Neural crest cell (in vitro differentiated cells): ENCODE results near the gene HS3ST2. TPM values are rescaled to one million over a fixed set of nuclear protein-coding genes. Genes with fewer than 3 reads are reported as not detected.

Experiments
- DNase-seq: peaks from one replicate; pipeline ENCODE4 v3.0.0; 2021; ENCODE audit warnings: low read depth, mixed read lengths, low spot score
- H3K27ac Mint-ChIP-seq: one replicate; pipeline ENCODE4 v1.8.0; 2021; ENCODE audit warnings: mild to moderate bottlenecking, mixed read lengths; ENCODE audit not compliant: unreplicated experiment
- H3K27me3 Mint-ChIP-seq: 2 replicates; pipeline ENCODE4 v1.8.0; 2021; ENCODE audit warnings: low read depth, mild to moderate bottlenecking, mixed read lengths
- H3K36me3 Mint-ChIP-seq: 2 replicates; pipeline ENCODE4 v1.8.0; 2021; ENCODE audit warnings: low read depth, mild to moderate bottlenecking, mixed read lengths
- H3K4me1 Mint-ChIP-seq: 2 replicates; pipeline ENCODE4 v1.8.0; 2021; ENCODE audit warnings: mixed read lengths
- H3K4me3 Mint-ChIP-seq: one replicate; pipeline ENCODE4 v1.8.0; 2021; ENCODE audit warnings: mild to moderate bottlenecking, mixed read lengths
- H3K9me3 Mint-ChIP-seq: 2 replicates; pipeline ENCODE4 v1.8.0; 2021; ENCODE audit warnings: mixed read lengths
- CTCF ChIP-seq: fragments of 200-600 bp; sonication (generic); conservative IDR thresholded peaks from 2 replicates; pipeline ENCODE4 v1.5.0; 2021; ENCODE audit warnings: antibody characterized with exemption, mild to moderate bottlenecking
- total RNA-seq: library from RNA; stranded (reverse); gene quantifications from 2 replicates; pipeline ENCODE4 v1.2.1, GENCODE V29; 2021

Gene HS3ST2
- total RNA-seq, 1 donor from 2014 or later: not detected

- no peak for DNase-seq
- Mint-ChIP-seq H3K36me3 (no peaks in the 10 kb centered on the region), H3K4me3 (no peak overlapping the region), H3K9me3 (no peaks in the 10 kb centered on the region), H3K4me1 (peaks cover 13% of the 10 kb centered on the region), H3K27me3 (peaks cover 41% of the 10 kb centered on the region), H3K27ac (peak overlapping the region; percentile 4)
- no peak for TF ChIP-seq CTCF
These were observed 38.6 kb upstream of the HS3ST2 start for GRCh38 chr16:22775220-22775922.

GRCh38 chr16:22781480-22781879 lies 32.5 kb upstream of the HS3ST2 start:
- DNase-seq: no peak
- H3K4me3 Mint-ChIP-seq: no peak overlapping the region
- no peaks in the 10 kb centered on the region for H3K9me3 Mint-ChIP-seq
- no peak for TF ChIP-seq CTCF
- H3K4me1 Mint-ChIP-seq: peaks cover 9% of the 10 kb centered on the region
- peaks cover 22% of the 10 kb centered on the region for H3K27me3 Mint-ChIP-seq
- no peak overlapping the region for H3K27ac Mint-ChIP-seq
- H3K36me3 Mint-ChIP-seq: no peaks in the 10 kb centered on the region

GRCh38 chr16:22782314-22782713 lies 31.6 kb upstream of the HS3ST2 start:
- Mint-ChIP-seq H3K27ac (no peak overlapping the region), H3K36me3 (no peaks in the 10 kb centered on the region), H3K4me3 (no peak overlapping the region), H3K27me3 (peaks cover 16% of the 10 kb centered on the region), H3K9me3 (no peaks in the 10 kb centered on the region), H3K4me1 (peaks cover 9% of the 10 kb centered on the region)
- DNase-seq: no peak
- TF ChIP-seq CTCF: no peak

GRCh38 chr16:22784690-22785214 lies 29.2 kb upstream of the HS3ST2 start:
- no peak overlapping the region for H3K27ac Mint-ChIP-seq
- no peak for DNase-seq
- H3K9me3 Mint-ChIP-seq: no peaks in the 10 kb centered on the region
- H3K4me1 Mint-ChIP-seq: peaks cover 9% of the 10 kb centered on the region
- no peaks in the 10 kb centered on the region for H3K36me3 Mint-ChIP-seq
- no peak overlapping the region for H3K4me3 Mint-ChIP-seq
- peaks cover 14% of the 10 kb centered on the region for H3K27me3 Mint-ChIP-seq
- TF ChIP-seq CTCF: no peak

- no peaks in the 10 kb centered on the region for H3K9me3 Mint-ChIP-seq
- no peak overlapping the region for H3K27ac Mint-ChIP-seq
- DNase-seq: no peak
- TF ChIP-seq CTCF: no peak
- H3K4me3 Mint-ChIP-seq: no peak overlapping the region
- H3K27me3 Mint-ChIP-seq: peaks cover 14% of the 10 kb centered on the region
- peaks cover 9% of the 10 kb centered on the region for H3K4me1 Mint-ChIP-seq
- no peaks in the 10 kb centered on the region for H3K36me3 Mint-ChIP-seq
These were observed 28.4 kb upstream of the HS3ST2 start for GRCh38 chr16:22785552-22785951.
